ENCODE measurements around the gene PDE3B. TPM values are rescaled to one million over a fixed set of nuclear protein-coding genes. Genes with fewer than 3 reads are reported as not detected.

PDE3B gene
- total and polyA plus RNA-seq, 9 of the 15 experiments (the other 6 are each of a cell fraction or from before 2014, with no cell fraction given): 2.3 to 22.5 (median 12.2) TPM

- TF ChIP-seq ESRRB (CRISPR knock-in tag; IDR thresholded peaks at IDR 0.05; ENCODE audit: borderline replicate concordance): no peak
- TF ChIP-seq NR0B1 (IDR thresholded peaks at IDR 0.05; ENCODE audit: partially characterized antibody): no peak
- TF ChIP-seq XRCC3 (IDR thresholded peaks at IDR 0.05): no peak
- no peak for TF ChIP-seq JUNB (CRISPR knock-in tag; conservative IDR thresholded peaks at IDR 0.05)
- no peak for TF ChIP-seq CBX3 (IDR thresholded peaks at IDR 0.05; ENCODE audit: borderline replicate concordance in 1 of 2, low read length in 2 of 2)
- no peak for TF ChIP-seq MNT (conservative IDR thresholded peaks at IDR 0.05)
- no peak for TF ChIP-seq DACH1 (IDR thresholded peaks at IDR 0.05; ENCODE audit: partially characterized antibody)
- no peak for TF ChIP-seq TBP (optimal IDR thresholded peaks at IDR 0.05; ENCODE audit: low read depth, low read length)
- TF ChIP-seq MECOM (CRISPR knock-in tag; IDR thresholded peaks at IDR 0.05): no peak
- TF ChIP-seq DIDO1 (tag; IDR thresholded peaks at IDR 0.05; ENCODE audit: low read depth): no peak
- no peak for TF ChIP-seq TFAM (CRISPR knock-in tag; conservative IDR thresholded peaks at IDR 0.05)
- no peak for TF ChIP-seq ZNF408 (CRISPR knock-in tag; IDR thresholded peaks at IDR 0.05; ENCODE audit: low read depth)
- TF ChIP-seq, protein P1, sequence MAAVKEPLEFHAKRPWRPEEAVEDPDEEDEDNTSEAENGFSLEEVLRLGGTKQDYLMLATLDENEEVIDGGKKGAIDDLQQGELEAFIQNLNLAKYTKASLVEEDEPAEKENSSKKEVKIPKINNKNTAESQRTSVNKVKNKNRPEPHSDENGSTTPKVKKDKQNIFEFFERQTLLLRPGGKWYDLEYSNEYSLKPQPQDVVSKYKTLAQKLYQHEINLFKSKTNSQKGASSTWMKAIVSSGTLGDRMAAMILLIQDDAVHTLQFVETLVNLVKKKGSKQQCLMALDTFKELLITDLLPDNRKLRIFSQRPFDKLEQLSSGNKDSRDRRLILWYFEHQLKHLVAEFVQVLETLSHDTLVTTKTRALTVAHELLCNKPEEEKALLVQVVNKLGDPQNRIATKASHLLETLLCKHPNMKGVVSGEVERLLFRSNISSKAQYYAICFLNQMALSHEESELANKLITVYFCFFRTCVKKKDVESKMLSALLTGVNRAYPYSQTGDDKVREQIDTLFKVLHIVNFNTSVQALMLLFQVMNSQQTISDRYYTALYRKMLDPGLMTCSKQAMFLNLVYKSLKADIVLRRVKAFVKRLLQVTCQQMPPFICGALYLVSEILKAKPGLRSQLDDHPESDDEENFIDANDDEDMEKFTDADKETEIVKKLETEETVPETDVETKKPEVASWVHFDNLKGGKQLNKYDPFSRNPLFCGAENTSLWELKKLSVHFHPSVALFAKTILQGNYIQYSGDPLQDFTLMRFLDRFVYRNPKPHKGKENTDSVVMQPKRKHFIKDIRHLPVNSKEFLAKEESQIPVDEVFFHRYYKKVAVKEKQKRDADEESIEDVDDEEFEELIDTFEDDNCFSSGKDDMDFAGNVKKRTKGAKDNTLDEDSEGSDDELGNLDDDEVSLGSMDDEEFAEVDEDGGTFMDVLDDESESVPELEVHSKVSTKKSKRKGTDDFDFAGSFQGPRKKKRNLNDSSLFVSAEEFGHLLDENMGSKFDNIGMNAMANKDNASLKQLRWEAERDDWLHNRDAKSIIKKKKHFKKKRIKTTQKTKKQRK (IDR thresholded peaks at IDR 0.05; ENCODE audit: borderline replicate concordance, low read depth, low read length): no peak
- no peak for TF ChIP-seq ESRRA (IDR thresholded peaks at IDR 0.05; ENCODE audit: borderline replicate concordance, low read depth)
- TF ChIP-seq KAT7 (CRISPR knock-in tag; IDR thresholded peaks at IDR 0.05; ENCODE audit: borderline replicate concordance): no peak
- no peak for TF ChIP-seq ZBTB1 (CRISPR knock-in tag; IDR thresholded peaks at IDR 0.05; ENCODE audit: borderline replicate concordance, low read depth)
- no peak for TF ChIP-seq CBX1 (IDR thresholded peaks at IDR 0.05; ENCODE audit: low read depth)
- Histone ChIP-seq H3K4me2 (ENCODE audit: insufficient read depth, low read length) (no peak overlapping the region), H3K9ac (ENCODE audit: insufficient read depth in 1 of 2, low read depth in 2 of 2, low read length in 2 of 2) (no peak overlapping the region), H3K79me2 (ENCODE audit: control insufficient read depth, insufficient read depth, low read length) (no peaks in the 10 kb centered on the region), H3K27me3 (ENCODE audit: control insufficient read depth in 2 of 2, insufficient read depth in 2 of 2, low read length in 2 of 2) (no peaks in the 10 kb centered on the region), H4K20me1 (replicated peaks; ENCODE audit: control insufficient read depth, insufficient read depth, low read length) (no peaks in the 10 kb centered on the region), H2AFZ (ENCODE audit: low read depth, low read length) (no peak overlapping the region), H3K4me1 (replicated peaks in 1 of 2; ENCODE audit: control insufficient read depth in 2 of 2, insufficient read depth in 2 of 2, low read length in 2 of 2) (no peaks in the 10 kb centered on the region), H3K9me3 (replicated peaks; ENCODE audit: control insufficient read depth, insufficient read depth, low read depth, low read length) (no peaks in the 10 kb centered on the region), H3K4me3 (no peak overlapping the region), H3K27ac (ENCODE audit: extremely low read depth, low read depth, low read length) (no peak overlapping the region), H3K9me1 (ENCODE audit: control insufficient read depth, insufficient read depth, low read length) (no peaks in the 10 kb centered on the region), H3K36me3 (ENCODE audit: control insufficient read depth, insufficient read depth, low read length) (peaks cover 58% of the 10 kb centered on the region)
- no peak for ATAC-seq
- ChIA-PET POLR2A (no interaction called here), CTCF (ENCODE audit: low intra/inter-chr PET ratio) (no interaction called here)
- WGBS (ENCODE audit: insufficient coverage, low coverage, missing lambda C conversion rate): 91% methylated on average over 2 of the region's 2 CpGs
- DNase-seq (ENCODE audit: extremely low read depth in 1 of 4, low spot score in 3 of 4): no peak
- intact Hi-C loops (cut with micrococcal nuclease) (no loop called here), in situ Hi-C loops (cut with MboI) (no loop called here)
- BruUV-seq (replicated peaks): no TSS peak
- FAIRE-seq: no peak
These were observed 29.4 kb upstream of the PDE3B start for GRCh38 chr11:14614091-14614622.

Measured in K562 (cell line).